Lung microvascular endothelial cell (primary cell): ENCODE data around the gene HPDL. TPM values are rescaled to one million over a fixed set of nuclear protein-coding genes. Genes with fewer than 3 reads are reported as not detected.

Source experiments
- DNase-seq, 2 donors: peaks; one replicate each; pipeline versions ENCODE4 v3.0.0 to v3.0.0-alpha.2; 2010; ENCODE audit warnings: low read depth in 2 of 2
- total RNA-seq: library from RNA; depleted of rRNA; stranded (reverse); fragments of >200 nt; gene quantifications from 2 replicates; pipeline ENCODE4 v1.2.1, GENCODE V29; 2014

Gene HPDL
- total RNA-seq, 1 donor from 2014 or later, result 0.60 TPM

DNA sequence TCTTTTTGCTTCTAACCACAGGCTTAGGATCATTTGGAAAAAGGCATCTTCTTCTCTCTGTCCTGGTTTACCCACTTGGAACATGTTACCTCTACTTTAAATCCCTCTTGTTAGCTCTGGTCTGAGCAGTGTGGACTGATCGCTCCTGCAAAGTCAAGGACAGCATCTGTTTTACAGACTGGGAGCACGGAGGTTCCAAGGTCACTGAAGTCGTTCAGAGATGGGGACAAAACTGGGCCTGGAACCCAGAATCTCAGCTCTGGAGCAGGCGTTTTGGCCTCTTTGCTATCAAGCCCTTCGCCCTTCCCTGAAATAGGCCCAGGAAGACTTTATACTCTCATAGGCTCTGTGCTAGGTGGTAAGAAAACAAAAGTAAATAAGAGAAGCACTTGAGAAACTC is 24.8 kb downstream of the HPDL start:
- no peak for DNase-seq

DNA sequence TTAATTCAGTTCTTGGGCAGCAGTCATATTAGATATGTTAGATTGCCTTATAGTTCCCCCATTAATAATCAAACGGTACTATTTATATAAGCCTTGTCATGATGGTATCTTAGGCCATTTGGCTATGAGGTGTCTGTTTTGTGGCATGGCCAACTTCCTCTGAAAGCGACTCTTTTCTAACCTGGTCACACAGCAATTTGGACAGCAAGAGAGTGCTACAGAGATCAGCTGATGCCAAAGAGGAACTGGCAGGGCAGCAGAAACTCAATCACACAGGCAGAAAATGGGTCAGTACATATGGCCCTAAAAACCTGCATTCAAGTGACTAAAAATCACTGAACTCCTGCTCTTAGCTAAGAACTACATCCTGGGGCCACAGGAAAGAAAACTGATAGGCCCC is 27.0 kb downstream of the HPDL start:
- DNase-seq, result no peak

DNA sequence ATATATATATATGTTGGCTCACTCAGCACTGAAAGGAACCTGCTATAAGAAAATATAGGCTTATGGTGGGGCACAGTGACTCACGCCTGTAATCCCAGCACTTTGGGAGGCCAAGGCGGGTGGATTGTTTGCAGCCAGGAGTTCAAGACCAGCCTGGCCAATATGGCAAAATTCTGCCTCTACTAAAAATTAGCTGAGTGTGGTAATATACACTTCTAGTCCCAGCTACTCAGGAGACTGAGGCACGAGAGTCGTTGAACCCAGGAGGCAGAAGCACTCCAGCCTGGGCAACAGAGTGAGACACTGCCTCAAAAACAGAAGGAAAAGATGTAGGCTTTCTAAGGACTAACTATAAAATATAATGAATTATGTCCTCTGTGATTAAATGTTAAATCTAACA is 28.1 kb downstream of the HPDL start:
- DNase-seq, result no peak

DNA sequence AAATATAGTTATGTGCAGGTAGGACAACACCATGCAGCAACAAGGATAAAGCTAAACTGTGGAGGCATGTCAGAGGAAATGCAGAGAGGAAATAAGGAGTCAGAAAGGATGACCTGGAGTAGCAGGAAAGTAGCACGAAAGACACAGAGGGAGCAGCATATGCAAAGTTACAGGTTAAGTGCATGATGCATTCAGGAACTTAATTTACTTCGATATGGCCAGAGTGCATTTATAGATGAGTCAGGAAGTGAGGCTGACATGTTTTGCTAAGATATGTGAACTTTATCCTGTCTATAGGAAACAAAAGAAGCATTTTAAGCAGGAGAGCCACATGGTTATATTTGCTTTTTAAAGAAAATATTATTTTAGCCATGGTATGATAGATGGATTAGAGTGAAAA is 29.0 kb downstream of the HPDL start:
- DNase-seq, result peak; percentile 24 to 38

DNA sequence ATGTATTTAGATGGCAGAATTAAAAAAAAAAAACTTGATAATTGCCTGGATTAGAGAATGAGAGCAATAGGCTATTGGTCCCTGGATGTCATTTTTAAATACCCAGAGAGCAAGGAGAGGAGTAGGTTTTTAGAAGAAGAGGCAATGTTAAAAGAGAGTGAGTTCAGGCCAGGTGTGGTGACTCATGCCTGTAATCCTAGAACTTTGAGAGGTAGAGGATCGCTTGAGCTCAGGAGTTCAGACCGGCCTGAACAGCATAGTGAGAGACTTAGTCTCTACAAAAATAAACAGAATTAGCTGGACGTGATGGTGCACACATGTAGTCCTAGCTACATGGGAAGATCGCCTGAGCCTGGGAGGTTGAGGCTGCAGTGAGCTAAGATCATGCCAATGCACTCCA is 29.5 kb downstream of the HPDL start:
- no peak for DNase-seq

DNA sequence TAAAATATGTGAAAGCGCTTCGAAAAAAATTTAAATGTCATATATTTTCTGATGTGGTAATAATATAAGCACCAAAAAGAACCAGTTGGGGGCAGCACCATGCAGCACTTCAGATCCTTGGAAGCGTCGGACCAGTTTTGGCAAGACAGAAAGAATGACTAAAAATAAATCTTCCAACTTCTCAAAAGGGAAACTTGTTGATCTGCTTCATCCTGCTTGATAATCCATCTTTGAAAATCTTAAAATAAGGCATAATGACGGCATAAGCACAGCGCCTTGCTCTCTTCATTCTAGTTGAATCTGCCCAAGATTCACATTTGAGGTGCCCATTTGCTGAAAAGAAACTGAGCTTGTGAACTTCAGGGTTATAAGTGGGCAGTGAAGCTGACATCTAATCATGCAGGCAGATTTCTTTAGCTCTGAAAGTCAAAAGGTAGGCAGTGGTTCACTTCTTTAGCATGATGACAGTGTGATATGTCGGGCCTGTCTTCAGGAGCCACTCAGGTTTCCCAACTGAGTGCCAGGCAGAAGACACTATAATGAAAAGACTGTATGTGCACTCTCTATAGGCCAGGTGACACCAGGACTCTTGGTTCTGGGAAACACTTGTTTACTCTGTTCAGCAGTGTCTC is 33.3 kb downstream of the HPDL start:
- DNase-seq, result peak; percentile 80 to 85

DNA sequence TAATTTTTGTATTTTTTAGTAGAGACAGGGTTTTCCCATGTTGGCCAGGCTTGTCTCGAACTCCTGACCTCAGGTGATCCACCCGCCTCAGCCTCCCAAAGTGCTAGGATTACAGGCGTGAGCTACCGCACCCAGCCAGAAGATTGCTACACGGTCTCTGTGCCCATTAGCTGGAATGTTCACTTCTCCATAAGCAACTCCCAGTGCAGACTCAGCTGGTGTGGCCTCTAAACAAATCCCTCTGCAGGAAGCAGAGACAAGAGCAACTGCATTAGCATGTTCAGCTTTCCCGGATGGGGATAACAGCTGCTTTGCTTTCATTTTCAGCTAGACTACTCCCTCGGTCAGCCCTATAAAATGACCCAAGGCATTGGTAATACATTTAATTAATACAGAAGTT is 34.3 kb downstream of the HPDL start:
- DNase-seq, result peak; percentile 76 to 81

DNA sequence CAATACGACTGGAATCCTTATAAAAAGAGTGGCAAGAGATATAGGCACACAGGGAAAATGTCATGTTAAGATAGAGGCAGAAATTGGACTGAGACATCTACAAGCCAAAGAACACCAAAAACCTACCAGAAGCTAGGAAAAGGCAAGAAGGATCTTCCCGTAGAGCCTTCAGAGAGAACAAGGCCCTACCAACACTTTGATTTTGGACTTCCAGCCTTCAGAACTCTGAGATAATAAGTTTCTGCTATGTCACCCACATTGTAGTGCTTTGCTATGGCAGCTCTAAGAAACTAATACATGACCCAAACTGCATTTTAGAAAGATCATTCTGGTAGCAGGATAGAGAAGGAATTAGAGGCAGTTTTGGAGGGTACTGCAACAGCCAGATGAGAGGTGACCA is 37.6 kb downstream of the HPDL start:
- DNase-seq, result no peak

DNA sequence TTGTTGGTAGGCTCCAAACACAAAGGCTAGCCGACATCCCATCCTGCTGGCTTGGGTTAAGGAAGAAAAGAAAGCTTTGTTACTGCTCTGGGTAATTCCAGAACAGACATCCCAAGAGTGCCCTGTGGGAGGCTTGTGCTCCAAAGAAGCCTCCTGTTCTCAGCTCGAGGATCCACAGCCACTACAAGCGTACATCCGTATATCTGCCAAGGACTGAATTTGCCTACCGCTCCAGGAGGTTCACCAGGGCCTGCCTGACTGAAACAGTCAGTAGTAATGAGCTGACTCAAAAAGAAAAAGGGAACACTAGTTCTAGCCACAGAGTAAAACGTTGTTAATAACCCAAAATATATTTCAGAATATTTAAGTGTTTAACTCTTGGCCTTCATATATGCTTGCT is 38.4 kb downstream of the HPDL start:
- DNase-seq, result no peak

DNA sequence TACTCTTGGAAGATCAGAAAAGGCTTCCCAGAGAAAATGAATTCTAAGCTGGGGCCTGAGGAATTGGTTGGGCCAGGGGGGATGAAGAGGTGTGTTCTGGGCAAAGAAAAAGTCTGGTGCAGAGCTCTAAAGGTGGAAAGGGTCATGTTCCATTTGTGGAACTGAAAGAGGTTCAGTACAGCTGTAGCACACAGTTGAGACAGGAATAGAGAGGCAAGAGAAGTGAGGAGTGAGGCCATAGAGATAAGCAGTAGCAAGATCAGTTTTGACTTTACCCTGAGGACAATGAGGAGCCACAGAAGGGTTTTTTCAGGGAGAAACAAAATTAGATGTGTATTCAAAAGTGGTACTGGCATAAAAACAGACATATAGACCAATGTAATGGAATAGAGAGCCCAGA is 43.9 kb downstream of the HPDL start:
- DNase-seq, result no peak

DNA sequence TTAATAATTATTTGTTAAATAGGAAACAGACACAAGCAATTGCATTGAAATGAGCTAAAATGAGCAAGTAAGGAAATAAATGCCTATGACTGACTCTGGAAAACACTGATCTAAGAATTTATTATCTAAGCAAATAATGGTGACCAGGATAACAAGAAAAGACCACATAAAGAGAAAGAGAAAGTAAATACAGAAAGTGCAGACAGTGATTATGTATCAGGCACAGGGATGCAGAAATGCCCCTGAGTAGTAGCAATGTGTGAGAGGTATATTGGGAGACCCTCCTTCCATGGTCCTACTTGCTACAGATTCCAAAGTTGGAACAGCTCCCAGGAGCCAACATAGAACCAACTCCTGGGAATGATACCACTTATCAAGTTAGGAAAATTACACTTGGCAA is 46.9 kb downstream of the HPDL start:
- no peak for DNase-seq

DNA sequence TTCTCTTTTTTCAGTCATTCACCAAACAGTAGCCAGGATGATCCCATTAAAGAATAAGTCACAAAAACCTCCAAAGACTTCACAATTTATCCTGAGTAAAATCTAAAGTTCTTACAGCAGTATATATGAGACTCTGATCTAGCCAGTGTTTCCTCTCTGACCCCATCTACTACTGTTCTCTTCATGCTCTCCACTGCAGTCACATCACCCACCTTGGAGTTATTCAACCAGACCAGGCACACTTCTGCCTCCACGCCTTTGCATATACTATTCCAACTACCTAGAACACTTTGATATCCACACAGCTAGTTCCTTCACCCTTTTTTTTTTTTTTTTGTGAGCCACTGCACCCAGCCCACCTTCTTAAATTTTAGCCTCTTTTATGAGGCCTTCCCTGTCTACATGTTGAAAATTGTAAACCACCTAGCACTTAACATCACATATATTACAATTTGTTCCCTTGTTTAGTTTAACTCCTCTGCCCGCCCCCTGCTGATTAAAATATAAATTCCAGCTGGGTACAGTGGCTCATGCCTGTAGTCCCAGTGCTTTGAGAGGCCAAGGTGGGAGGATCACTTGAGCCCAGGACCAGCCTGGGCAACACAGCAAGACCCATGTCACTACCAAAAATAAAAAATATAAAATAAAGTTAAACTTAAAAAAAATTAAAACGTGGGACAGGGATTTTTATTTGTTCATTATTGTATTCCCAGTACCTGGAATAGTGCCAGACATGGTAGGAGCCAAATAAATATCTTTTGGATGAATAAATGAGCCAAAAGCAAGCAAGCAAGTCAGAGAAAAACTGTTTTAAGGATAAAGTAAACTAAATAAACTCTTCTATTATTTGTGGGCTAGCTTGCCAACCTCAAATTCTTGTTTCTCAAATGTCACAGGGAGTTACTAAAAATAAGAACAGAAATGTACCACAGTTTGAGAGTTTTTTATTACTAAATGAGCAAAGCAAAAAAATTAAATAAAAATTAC is 48.7 kb downstream of the HPDL start:
- peak in 1 of 2 donors; percentile 27 for DNase-seq

DNA sequence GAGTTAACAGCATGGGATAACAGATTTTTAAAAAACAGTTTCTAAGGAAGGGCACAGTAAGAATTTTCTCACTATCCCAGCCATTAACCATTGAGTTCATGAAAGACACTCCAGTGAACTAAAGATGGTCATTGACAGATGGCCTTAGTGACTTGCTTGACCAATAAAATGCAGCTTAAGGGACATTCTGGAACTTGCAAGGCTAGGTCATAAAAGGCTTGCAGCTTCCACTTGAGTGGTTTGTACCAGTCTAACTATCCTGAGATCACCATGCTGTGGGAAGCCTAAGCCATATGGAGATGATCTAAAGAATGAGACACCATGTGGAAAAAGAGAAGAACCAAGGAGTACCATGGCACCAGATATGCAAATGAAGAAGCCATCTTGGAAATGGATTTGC is 51.5 kb downstream of the HPDL start:
- no peak for DNase-seq

Other genes with a start within 250 kb of the HPDL start
- 4.8 and 10.1 TPM in 2 replicates for gene ZSWIM5, start 120.3 kb upstream of the HPDL start, total RNA-seq
- 12.9 and 13.5 TPM in 2 replicates for gene TOE1, start 13.3 kb downstream of the HPDL start, total RNA-seq
- 5.9 and 7.3 TPM in 2 replicates for gene MUTYH, start 13.5 kb downstream of the HPDL start, total RNA-seq
- 3.3 and 4.6 TPM in 2 replicates for gene TESK2, start 164.3 kb downstream of the HPDL start, total RNA-seq
- gene CCDC163, start 173.2 kb downstream of the HPDL start, total RNA-seq, result 0.44 and 0.60 TPM in 2 replicates
- 1.3 and 1.4 TPM in 2 replicates for gene MMACHC, start 173.4 kb downstream of the HPDL start, total RNA-seq
- gene PRDX1, start 195.0 kb downstream of the HPDL start, total RNA-seq, result 759 and 904 TPM in 2 replicates
- 189 and 290 TPM in 2 replicates for gene AKR1A1, start 223.9 kb downstream of the HPDL start, total RNA-seq